Natural killer cell treated with Interleukin-12 subunit alpha and Interleukin-12 subunit beta and Interleukin-15 and Interleukin-18, amount 100 ng/mL, for 72 hours (primary cell): Measurements from ENCODE around the gene GALNT14. TPM values are rescaled to one million over a fixed set of nuclear protein-coding genes. Genes with fewer than 3 reads are reported as not detected.
A peak's percentile ranks its signal among the peaks of the same experiment; 100 is the strongest.

Source experiments
- ATAC-seq, 2 donors: fragments of 150-1000 bp; cut with Tn5 transposase in 1 of 2; sonication (Bioruptor Pico), chemical (Tn5 transposase) in 1 of 2; 2 replicates each; pipeline ENCODE4 v1.10.0; 2021
- DNase-seq: peaks from one replicate; pipeline ENCODE4 v3.0.0; 2022; ENCODE audit warnings: low spot score
- H3K27ac Mint-ChIP-seq, 2 donors: 1 replicate in 1 of 2; 2 replicates in 1 of 2; pipeline ENCODE4 v1.8.0; 2022; ENCODE audit warnings: mixed read lengths in 2 of 2, mild to moderate bottlenecking in 1 of 2, moderate library complexity in 1 of 2
- H3K27me3 Mint-ChIP-seq, 2 donors: 1 replicate in 1 of 2; 2 replicates in 1 of 2; pipeline ENCODE4 v1.8.0; 2022; ENCODE audit warnings: mixed read lengths in 2 of 2
- H3K36me3 Mint-ChIP-seq: one replicate; pipeline ENCODE4 v1.8.0; 2022; ENCODE audit warnings: mixed read lengths
- H3K4me1 Mint-ChIP-seq, 2 donors: 1 replicate in 1 of 2; 2 replicates in 1 of 2; pipeline ENCODE4 v1.8.0; 2022; ENCODE audit warnings: low read depth in 2 of 2, mixed read lengths in 2 of 2, mild to moderate bottlenecking in 1 of 2
- H3K4me3 Mint-ChIP-seq: one replicate; pipeline ENCODE4 v1.8.0; 2022; ENCODE audit warnings: mixed read lengths
- H3K9me3 Mint-ChIP-seq: 2 replicates; pipeline ENCODE4 v1.8.0; 2022; ENCODE audit warnings: mixed read lengths
- total RNA-seq, 2 donors: library from RNA; stranded (reverse); gene quantifications; one replicate each; pipeline ENCODE4 v1.2.3, GENCODE V29; 2022

GALNT14 gene
- total RNA-seq, 2 donors from 2014 or later = 1.3 TPM; not detected in 1

DNA sequence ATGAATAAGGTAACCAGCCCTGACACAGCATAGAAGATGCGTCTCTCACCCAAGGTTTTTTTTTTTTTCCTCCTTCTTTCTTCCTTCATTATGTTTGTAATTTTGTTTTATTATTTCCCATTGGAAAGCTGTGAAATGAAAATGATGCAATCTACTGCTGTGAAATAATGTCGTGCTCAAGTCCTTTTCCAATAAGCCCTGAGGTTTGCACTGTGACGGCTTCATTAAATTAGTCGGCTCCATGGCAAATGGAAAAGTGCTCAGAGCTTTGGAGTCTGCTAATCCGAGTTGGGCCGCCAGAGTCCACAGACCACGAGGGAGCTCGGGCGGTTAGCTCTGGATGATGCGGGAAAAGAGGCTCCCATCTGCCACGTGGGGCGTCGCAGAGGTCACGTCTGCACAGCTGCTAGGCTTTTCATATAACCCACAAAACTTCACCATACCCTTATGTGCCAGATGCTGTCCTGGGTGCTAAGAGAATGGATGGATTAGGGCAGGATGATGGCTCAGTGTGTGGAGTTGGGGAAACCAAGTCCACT lies 238.7 kb downstream of the GALNT14 start:
- Mint-ChIP-seq H3K27ac (no peak overlapping the region), H3K9me3 (no peaks in the 10 kb centered on the region), H3K4me1 (no peaks in the 10 kb centered on the region), H3K4me3 (no peak overlapping the region), H3K36me3 (no peaks in the 10 kb centered on the region), H3K27me3 (peaks cover 4 to 22% of the 10 kb centered on the region in 2 donors)
- DNase-seq (no peak), ATAC-seq (no peak)

DNA sequence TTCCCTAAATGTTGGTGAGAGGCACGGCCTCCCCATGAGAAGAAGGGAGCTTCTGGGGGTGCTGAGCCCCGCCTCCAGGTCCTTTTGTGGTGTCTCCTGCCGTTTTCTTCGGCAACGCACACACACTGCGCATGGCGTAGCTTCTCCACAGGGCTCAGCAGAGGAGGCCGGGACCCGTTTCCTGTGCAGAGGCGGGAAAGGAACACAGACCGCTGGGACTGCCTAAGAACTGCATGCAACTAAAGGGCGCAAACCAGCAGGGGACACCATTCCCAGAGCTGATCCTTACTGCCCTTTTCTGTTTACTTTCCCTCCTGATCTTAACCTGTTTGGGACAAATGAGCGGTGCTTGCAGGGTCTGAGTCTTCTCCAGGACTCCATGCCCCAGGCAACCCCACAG lies 240.7 kb downstream of the GALNT14 start:
- H3K4me3 Mint-ChIP-seq = no peak overlapping the region
- DNase-seq = no peak
- H3K36me3 Mint-ChIP-seq = no peaks in the 10 kb centered on the region
- H3K27me3 Mint-ChIP-seq = peaks cover 9 to 30% of the 10 kb centered on the region in 2 donors
- no peaks in the 10 kb centered on the region for H3K9me3 Mint-ChIP-seq
- ATAC-seq = no peak
- no peak overlapping the region for H3K27ac Mint-ChIP-seq
- H3K4me1 Mint-ChIP-seq = no peaks in the 10 kb centered on the region

DNA sequence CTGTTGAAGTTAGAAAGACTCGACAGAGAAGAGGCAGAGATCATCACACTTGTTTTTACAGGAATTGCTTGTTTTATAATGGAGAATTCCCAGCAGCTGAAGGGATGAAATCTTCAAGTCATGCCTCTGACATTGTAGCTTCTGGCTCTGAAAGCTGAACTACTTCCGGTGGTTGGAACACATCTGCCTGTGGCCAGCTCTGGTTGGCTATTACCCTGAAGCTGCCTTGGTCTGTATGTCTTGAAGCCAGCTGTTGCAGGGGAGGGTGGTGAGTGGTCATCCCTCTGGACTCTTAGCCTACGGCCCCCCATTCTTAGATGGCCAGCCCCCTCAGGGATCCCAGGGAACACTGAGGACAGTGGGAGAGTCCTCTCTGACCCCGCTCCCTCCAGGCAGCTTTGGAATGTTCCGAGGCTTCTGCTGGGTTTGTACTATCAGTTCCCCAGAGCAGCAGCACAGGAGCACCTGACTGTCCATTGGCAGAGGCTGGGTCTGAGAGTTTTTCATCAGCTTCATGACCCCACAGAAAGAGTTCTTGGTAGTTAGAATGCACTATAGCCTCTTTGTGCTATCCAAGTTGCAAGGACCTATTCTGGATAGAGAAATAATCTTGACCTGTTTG lies 243.6 kb downstream of the GALNT14 start:
- no peaks in the 10 kb centered on the region for H3K36me3 Mint-ChIP-seq
- peak in 1 of 2 donors; percentile 50 for ATAC-seq
- H3K9me3 Mint-ChIP-seq = no peaks in the 10 kb centered on the region
- H3K27ac Mint-ChIP-seq = no peak overlapping the region
- DNase-seq = no peak
- peaks cover 9 to 21% of the 10 kb centered on the region in 2 donors for H3K27me3 Mint-ChIP-seq
- no peak overlapping the region for H3K4me3 Mint-ChIP-seq
- H3K4me1 Mint-ChIP-seq = no peaks in the 10 kb centered on the region

DNA sequence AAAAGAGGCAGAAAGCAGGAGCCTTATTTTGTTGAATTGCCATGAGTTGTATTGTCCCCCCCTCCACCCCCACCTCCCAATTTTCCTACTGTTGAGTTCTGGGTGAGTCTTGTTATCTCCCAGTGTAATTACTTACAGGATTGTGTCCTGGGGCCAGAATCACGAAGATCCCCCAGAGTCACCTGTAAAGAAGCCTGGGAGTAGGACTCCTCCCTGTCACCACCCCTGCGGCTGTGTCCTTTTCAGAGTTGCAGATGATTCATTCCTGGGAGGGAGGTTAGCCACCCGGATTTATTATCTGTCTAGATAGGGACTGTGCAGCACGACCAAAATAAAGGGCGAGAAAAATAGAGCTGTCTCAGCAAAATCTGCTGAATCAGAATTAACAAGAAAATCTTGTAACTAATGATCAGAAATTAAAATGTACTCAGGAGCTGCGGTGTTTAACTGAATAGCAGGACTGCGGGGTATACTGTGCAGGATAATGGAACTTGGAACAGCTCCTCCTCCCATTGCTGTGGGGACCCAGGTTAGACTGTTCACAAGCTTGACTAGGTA lies 249.3 kb downstream of the GALNT14 start:
- Mint-ChIP-seq H3K36me3 (no peaks in the 10 kb centered on the region), H3K4me1 (no peaks in the 10 kb centered on the region), H3K4me3 (no peak overlapping the region), H3K9me3 (no peaks in the 10 kb centered on the region), H3K27me3 (peaks cover 8 to 17% of the 10 kb centered on the region in 2 donors), H3K27ac (no peak overlapping the region)
- ATAC-seq (no peak), DNase-seq (no peak)

DNA sequence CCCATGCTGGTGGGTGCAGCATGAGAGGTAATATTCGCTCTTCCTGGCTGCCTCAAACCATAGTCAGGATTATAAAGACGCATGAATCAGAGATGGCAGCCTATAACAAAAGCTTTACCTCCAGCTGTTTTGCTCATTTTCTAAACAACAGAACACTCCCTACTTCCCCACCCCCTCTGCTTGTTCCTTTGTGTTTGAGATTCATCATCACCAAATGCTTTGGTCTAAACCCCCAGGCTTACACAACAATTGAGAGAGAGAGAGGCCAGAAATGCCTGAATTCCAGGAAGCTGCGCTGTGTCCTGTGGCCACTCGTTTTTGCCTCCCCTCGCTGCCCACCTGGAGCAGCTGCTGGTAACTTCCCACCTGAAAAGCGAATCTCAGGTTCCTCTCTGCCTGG lies 252.2 kb downstream of the GALNT14 start:
- Mint-ChIP-seq H3K27ac (no peak overlapping the region), H3K27me3 (peaks cover 10 to 12% of the 10 kb centered on the region in 2 donors), H3K36me3 (no peaks in the 10 kb centered on the region), H3K4me3 (no peak overlapping the region), H3K9me3 (no peaks in the 10 kb centered on the region), H3K4me1 (no peaks in the 10 kb centered on the region)
- no peak for ATAC-seq
- DNase-seq = no peak

DNA sequence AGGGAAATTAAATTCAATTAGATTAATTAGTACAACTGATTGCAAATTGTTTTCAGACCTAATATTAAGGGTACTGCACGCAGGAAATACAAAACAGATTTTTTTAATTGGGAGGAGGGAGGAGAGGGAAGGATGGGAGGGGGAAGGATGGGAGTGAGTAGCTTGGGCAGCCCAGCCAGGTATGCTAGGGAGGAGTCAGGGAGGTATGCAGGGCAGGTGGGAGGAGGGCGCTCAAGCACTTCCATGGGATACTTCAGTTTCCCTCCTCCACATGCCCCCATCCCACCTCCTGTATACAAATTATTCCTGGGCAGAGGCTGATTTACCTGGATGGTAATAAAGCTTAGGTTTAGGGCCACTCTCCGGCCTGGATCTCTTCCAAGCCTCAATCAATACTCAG lies 254.4 kb downstream of the GALNT14 start:
- H3K9me3 Mint-ChIP-seq = no peaks in the 10 kb centered on the region
- DNase-seq = no peak
- no peaks in the 10 kb centered on the region for H3K36me3 Mint-ChIP-seq
- no peak for ATAC-seq
- H3K4me3 Mint-ChIP-seq = no peak overlapping the region
- peaks cover 14 to 17% of the 10 kb centered on the region in 2 donors for H3K27me3 Mint-ChIP-seq
- H3K4me1 Mint-ChIP-seq = no peaks in the 10 kb centered on the region
- no peak overlapping the region for H3K27ac Mint-ChIP-seq

DNA sequence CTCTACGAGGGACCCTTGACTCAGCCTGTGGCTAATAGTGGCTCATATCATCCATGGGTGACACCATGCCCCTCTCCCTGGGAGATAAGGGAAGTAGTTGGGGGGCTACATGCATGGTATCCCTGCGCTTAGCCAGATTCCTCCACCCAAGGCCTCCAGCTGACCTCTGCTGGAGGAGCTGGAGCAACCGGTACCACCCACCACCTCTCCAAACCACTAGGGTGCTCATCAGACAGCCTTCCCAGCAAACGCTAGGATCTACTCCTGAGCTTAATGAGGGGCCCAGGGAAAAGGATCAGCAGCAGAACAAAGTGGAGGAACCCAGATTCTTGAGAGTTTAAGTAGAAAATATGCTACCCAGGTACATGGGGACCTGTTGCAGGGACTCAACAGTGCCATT lies 255.1 kb downstream of the GALNT14 start:
- H3K9me3 Mint-ChIP-seq = no peaks in the 10 kb centered on the region
- H3K4me3 Mint-ChIP-seq = no peak overlapping the region
- no peaks in the 10 kb centered on the region for H3K36me3 Mint-ChIP-seq
- no peak for ATAC-seq
- H3K27ac Mint-ChIP-seq = no peak overlapping the region
- no peak for DNase-seq
- peaks cover 19 to 20% of the 10 kb centered on the region in 2 donors for H3K27me3 Mint-ChIP-seq
- no peaks in the 10 kb centered on the region for H3K4me1 Mint-ChIP-seq

DNA sequence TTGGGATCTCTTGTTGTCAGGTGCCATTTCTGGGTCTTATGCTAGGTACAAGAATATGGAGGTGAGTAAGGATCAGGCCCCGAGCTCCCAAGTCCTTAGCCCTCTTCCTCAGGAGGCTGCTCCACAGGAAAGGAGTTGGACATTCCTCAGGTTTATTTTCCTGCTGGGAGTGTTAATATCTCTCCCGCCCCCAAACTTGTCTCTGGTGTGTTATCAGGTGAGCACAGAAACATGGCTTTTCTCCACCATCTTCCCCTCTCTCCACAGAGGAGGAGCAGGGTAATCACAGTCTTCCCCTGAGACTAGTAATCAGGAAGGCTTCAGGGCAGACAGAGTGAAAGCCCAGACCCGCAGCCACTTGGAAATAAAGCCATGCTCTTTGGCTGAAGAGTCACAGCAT lies 257.7 kb downstream of the GALNT14 start:
- peaks cover 20 to 35% of the 10 kb centered on the region in 2 donors for H3K27me3 Mint-ChIP-seq
- H3K27ac Mint-ChIP-seq = no peak overlapping the region

DNA sequence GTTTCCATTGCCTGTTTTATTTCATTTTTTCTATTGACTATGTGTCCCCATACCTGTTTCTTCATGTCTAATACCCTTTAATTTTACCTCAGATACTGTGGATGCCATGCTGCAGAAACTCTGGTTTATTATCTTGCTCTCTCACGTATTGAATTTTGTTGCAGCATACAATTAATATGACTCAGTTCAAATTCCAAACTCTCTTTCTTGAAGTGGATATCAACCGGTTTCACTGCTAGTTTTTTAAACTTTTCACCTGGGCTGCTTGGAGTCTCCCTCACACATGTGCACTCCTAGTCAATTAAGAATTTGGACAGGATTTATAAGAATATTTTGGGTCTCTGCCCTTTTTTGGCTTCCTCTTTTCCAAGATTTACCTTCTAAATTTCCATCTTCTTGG lies 260.4 kb downstream of the GALNT14 start:
- no peak overlapping the region for H3K4me3 Mint-ChIP-seq
- no peaks in the 10 kb centered on the region for H3K36me3 Mint-ChIP-seq
- no peak for DNase-seq
- no peak overlapping the region for H3K27ac Mint-ChIP-seq
- no peaks in the 10 kb centered on the region for H3K4me1 Mint-ChIP-seq
- peaks cover 4% of the 10 kb centered on the region for H3K9me3 Mint-ChIP-seq
- no peak for ATAC-seq
- H3K27me3 Mint-ChIP-seq = peaks cover 20 to 41% of the 10 kb centered on the region in 2 donors

More for the DNA sequence above, 257.7 kb downstream of the GALNT14 start:
- no peaks in the 10 kb centered on the region for H3K4me1 Mint-ChIP-seq
- no peaks in the 10 kb centered on the region for H3K9me3 Mint-ChIP-seq
- no peak for ATAC-seq
- H3K36me3 Mint-ChIP-seq = no peaks in the 10 kb centered on the region
- H3K4me3 Mint-ChIP-seq = no peak overlapping the region
- no peak for DNase-seq

DNA sequence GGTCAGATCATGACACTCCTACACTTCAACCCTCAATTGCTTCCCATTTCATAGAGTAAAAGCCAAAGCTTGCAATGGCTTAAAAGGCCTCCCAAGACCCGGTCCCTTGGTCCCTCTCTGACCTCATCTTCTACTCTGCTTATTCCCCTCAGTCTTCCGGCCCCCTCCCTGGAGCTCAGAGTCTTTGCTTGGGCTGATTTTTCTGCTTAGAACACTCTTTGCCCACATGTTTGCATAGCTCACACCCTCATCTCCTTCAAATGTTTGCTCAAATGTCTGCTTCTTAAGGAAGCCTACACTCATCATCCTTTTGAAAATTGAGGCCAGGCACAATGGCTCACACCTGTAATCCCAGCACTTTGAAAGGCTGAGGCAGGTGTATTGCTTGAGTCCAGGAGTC lies 265.4 kb downstream of the GALNT14 start:
- DNase-seq (no peak), ATAC-seq (no peak)
- Mint-ChIP-seq H3K27ac (no peak overlapping the region), H3K4me3 (no peak overlapping the region), H3K4me1 (no peaks in the 10 kb centered on the region), H3K9me3 (peaks cover 4% of the 10 kb centered on the region), H3K27me3 (peaks cover 9 to 27% of the 10 kb centered on the region in 2 donors), H3K36me3 (no peaks in the 10 kb centered on the region)

DNA sequence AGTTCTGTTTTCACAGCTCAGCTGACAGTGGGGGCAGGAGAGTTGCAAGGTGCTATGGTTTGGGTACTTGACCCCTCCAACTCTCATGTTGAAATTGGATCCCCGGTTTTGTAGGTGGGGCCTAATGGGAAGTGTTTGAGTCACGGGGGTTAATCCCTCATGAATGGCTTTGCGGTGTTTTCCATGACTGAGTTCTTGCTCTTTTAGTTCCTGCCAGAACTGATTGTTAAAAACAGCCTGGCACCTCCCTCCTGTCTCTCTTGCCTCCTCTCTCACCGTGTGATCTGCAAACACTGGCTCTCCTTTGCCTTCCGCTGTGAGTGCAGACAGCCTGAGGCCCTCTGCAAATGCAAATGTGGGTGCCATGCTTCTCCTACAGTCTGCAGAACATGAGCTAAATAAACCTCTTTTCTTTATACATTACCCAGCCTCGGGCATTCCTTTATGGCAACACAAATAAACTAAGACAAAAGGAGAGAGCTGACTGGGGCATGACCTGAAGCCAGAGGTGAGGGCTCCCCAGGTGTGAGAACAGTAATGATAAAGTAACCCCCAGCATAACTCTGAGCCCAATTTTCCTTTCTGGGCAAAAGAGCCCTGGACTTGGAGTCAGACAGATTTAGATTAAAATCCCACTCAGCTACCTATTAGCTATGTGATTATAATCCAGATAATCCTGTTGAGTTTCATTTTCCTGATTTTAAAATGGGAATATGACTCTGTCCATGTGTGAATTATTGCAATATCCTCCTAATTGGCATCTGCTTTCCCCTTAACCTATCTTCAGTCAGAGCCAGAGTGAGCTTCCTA lies 266.1 kb downstream of the GALNT14 start:
- peaks cover 8 to 27% of the 10 kb centered on the region in 2 donors for H3K27me3 Mint-ChIP-seq
- no peak overlapping the region for H3K27ac Mint-ChIP-seq
- DNase-seq (no peak), ATAC-seq (no peak)
- H3K9me3 Mint-ChIP-seq = peaks cover 4% of the 10 kb centered on the region
- no peaks in the 10 kb centered on the region for H3K36me3 Mint-ChIP-seq
- H3K4me1 Mint-ChIP-seq = peaks cover 0 to under 1% of the 10 kb centered on the region in 2 donors
- H3K4me3 Mint-ChIP-seq = no peak overlapping the region

DNA sequence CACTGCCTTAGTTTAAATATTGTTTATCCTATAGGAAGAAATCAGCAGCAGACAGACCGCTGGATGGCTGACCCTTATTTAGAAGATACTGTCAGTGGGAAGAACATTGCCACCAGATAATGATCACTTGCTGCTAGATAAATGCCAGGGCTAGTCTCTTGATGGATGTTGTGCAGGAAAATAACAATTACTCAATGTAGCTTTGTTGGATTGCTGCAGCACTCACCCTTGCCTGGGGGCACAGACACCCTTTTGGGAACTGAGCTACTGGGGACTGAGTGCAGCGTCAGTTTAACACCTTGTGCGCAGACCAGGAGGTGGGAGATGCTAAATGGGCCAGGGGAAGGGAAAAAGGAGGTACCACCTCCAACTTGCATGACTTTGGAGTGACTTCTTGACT lies 266.8 kb downstream of the GALNT14 start:
- no peak overlapping the region for H3K27ac Mint-ChIP-seq
- H3K36me3 Mint-ChIP-seq = no peaks in the 10 kb centered on the region
- DNase-seq (no peak), ATAC-seq (peak in 1 of 2 donors; percentile 45)
- peaks cover 4% of the 10 kb centered on the region for H3K9me3 Mint-ChIP-seq
- no peak overlapping the region for H3K4me3 Mint-ChIP-seq
- peaks cover 4 to 5% of the 10 kb centered on the region in 2 donors for H3K4me1 Mint-ChIP-seq
- peaks cover 12 to 31% of the 10 kb centered on the region in 2 donors for H3K27me3 Mint-ChIP-seq

DNA sequence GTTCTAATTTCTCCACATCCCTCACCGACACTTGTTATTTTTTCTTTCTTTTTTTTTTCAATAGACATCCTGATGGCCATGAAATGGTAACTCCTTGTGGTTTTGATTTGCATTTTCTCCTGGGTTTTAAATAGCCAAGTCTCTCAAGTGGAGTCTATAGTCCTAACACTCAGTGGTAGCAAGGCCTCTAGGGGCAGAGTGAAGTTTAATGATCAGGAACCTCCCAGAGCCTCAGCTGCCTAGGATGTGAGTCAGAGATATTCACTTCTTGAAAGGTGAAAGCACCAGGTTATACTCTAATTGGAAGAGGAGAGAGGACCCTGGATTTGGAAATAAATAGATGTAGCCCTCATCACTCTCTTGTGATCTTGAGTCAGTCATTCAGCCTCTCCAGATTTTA lies 268.3 kb downstream of the GALNT14 start:
- Mint-ChIP-seq H3K27ac (no peak overlapping the region), H3K36me3 (no peaks in the 10 kb centered on the region), H3K9me3 (no peaks in the 10 kb centered on the region), H3K27me3 (peaks cover 10 to 24% of the 10 kb centered on the region in 2 donors), H3K4me3 (no peak overlapping the region), H3K4me1 (peaks cover 4 to 5% of the 10 kb centered on the region in 2 donors)
- DNase-seq = no peak
- no peak for ATAC-seq

DNA sequence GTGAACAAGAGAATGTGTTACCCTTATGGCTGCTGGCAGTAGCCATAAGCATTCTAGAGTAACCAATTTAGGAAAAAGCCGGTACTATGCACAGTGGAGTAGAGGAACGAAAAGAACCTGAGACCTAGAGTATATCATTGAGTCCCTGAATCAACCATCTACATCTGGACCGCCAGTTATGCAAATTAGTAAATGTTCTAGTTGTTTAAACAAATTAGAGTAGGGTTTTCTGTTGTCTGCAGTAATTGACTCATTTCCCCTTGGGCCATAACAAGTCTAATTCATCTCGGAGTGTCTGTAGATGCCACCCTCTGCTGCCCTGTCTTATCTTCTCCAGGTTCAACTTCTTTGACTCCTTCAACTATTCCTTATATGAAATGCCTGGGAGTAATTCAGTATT lies 270.9 kb downstream of the GALNT14 start:
- H3K27ac Mint-ChIP-seq = no peak overlapping the region
- no peaks in the 10 kb centered on the region for H3K9me3 Mint-ChIP-seq
- H3K36me3 Mint-ChIP-seq = no peaks in the 10 kb centered on the region
- H3K27me3 Mint-ChIP-seq = peaks cover 6 to 22% of the 10 kb centered on the region in 2 donors
- peaks cover 4 to 5% of the 10 kb centered on the region in 2 donors for H3K4me1 Mint-ChIP-seq
- ATAC-seq (no peak), DNase-seq (no peak)
- H3K4me3 Mint-ChIP-seq = no peak overlapping the region
